ENCODE measurements around the gene RGMB. TPM values are rescaled to one million over a fixed set of nuclear protein-coding genes. Genes with fewer than 3 reads are reported as not detected.

RGMB gene
- total RNA-seq, 1 experiment from 2014 or later = 19.3 TPM

- Histone ChIP-seq H2BK15ac (ENCODE audit: low read depth, low read length) (no peak overlapping the region), H3K4ac (ENCODE audit: low read depth, low read length) (no peak overlapping the region), H2BK5ac (ENCODE audit: insufficient read length, low read length) (no peak overlapping the region), H3K9ac (ENCODE audit: extremely low read depth, insufficient read length, low read length) (no peak overlapping the region), H3K18ac (ENCODE audit: insufficient read length, low read depth, low read length) (no peak overlapping the region), H4K5ac (ENCODE audit: insufficient read length, low read depth, low read length) (no peak overlapping the region), H3K79me2 (ENCODE audit: insufficient read depth, low read length) (no peaks in the 10 kb centered on the region; the same call in 1 of the 2 replicates), H3K23me2 (ENCODE audit: insufficient read length, low read depth, low read length, poor library complexity, severe bottlenecking) (no peaks in the 10 kb centered on the region), H4K8ac (replicated peaks; ENCODE audit: insufficient read length, low read depth, low read length) (no peak overlapping the region), H3K27ac (ENCODE audit: insufficient read length, low read depth, low read length) (no peak overlapping the region), H3K27me3 (ENCODE audit: insufficient read depth, low read length) (no peaks in the 10 kb centered on the region), H2BK20ac (ENCODE audit: low read depth, low read length, poor library complexity, severe bottlenecking) (no peak overlapping the region), H2AK5ac (ENCODE audit: insufficient read length, low read length) (no peak overlapping the region), H3K4me2 (ENCODE audit: insufficient read depth, insufficient read length, low read length) (no peak overlapping the region), H3K9me3 (ENCODE audit: control insufficient read depth, low read depth, low read length) (no peaks in the 10 kb centered on the region), H2BK12ac (ENCODE audit: insufficient read length, low read depth, low read length) (no peak overlapping the region), H2AFZ (ENCODE audit: low read length) (no peak overlapping the region), H3T11ph (ENCODE audit: low read length) (no peak overlapping the region), H3K14ac (ENCODE audit: insufficient read depth, low read length) (no peak overlapping the region; the same call in 1 of the 2 replicates), H2BK120ac (ENCODE audit: low read depth, low read length, poor library complexity, severe bottlenecking) (no peak overlapping the region), H4K91ac (ENCODE audit: insufficient read length, low read depth, low read length) (no peak overlapping the region), H3K56ac (ENCODE audit: insufficient read length, low read depth, low read length) (no peak overlapping the region), H3K23ac (ENCODE audit: insufficient read length, low read depth, low read length) (no peak overlapping the region), H3K79me1 (ENCODE audit: insufficient read depth, low read depth, low read length, poor library complexity, severe bottlenecking) (no peaks in the 10 kb centered on the region), H4K20me1 (ENCODE audit: control insufficient read depth, insufficient read depth, insufficient read length) (no peaks in the 10 kb centered on the region), H3K4me1 (ENCODE audit: insufficient read depth, low read length) (peaks cover 8% of the 10 kb centered on the region; the same call in 1 of the 2 replicates)
- H3K9me3 Mint-ChIP-seq = no peaks in the 10 kb centered on the region
- DNase-seq = no peak
- no peak overlapping the region for H3K4me3 Mint-ChIP-seq
- no CpG with 5 or more reads among the region's 5 CpGs for WGBS (ENCODE audit: extremely low coverage, insufficient read length, low lambda C conversion rate)
- no peak for TF ChIP-seq CTCF (conservative IDR thresholded peaks at IDR 0.05)
- no peaks in the 10 kb centered on the region for H3K27me3 Mint-ChIP-seq (ENCODE audit: low read depth)
- peaks cover 11 to 13% (median 13%) of the 10 kb centered on the region in 3 experiments for H3K36me3 Mint-ChIP-seq (ENCODE audit: insufficient read depth in 1 of 3, low read depth in 3 of 3)
- peak overlapping the region in 1 of 3 experiments; percentile 32; a peak in 1 of 7 replicates for H3K27ac Mint-ChIP-seq
- peaks cover 29 to 44% of the 10 kb centered on the region in 2 experiments for H3K4me1 Mint-ChIP-seq
Observed at GRCh38 chr5:98795243-98795642, 21.8 kb downstream of the RGMB start.
